OCI-M2 (cell line): ENCODE results near the gene NENF.
"Not testable (repeated sequence)": the region's sequence is repeated elsewhere in the genome, so short reads cannot be mapped to it uniquely, and the experiment has no call there.

Source experiments
- DNase-seq: peaks from one replicate; lab custom pipeline; 2025; ENCODE audit not compliant: unreplicated experiment; lab: John Stamatoyannopoulos, UW

The NENF gene

GRCh38 chr1:212479188-212479587 lies 46.5 kb downstream of the NENF start:
- no peak for DNase-seq

GRCh38 chr1:212480711-212481437 lies 48.2 kb downstream of the NENF start:
- not testable (repeated sequence) for DNase-seq

GRCh38 chr1:212481438-212481767 lies 48.7 kb downstream of the NENF start:
- DNase-seq: no peak

- DNase-seq: no peak
Measured at GRCh38 chr1:212482006-212482636, 49.4 kb downstream of the NENF start.

- no peak for DNase-seq
Measured at GRCh38 chr1:212482637-212483441, 50.1 kb downstream of the NENF start.

GRCh38 chr1:212484701-212485570 lies 52.2 kb downstream of the NENF start:
- DNase-seq: no peak

- DNase-seq: no peak
Measured at GRCh38 chr1:212485571-212485912, 52.8 kb downstream of the NENF start.

GRCh38 chr1:212485913-212486618 lies 53.3 kb downstream of the NENF start:
- no peak for DNase-seq

- no peak for DNase-seq
Measured at GRCh38 chr1:212486619-212486975, 53.9 kb downstream of the NENF start.

- DNase-seq: no peak
Measured at GRCh38 chr1:212487286-212487685, 54.6 kb downstream of the NENF start.

GRCh38 chr1:212487774-212488435 lies 55.2 kb downstream of the NENF start:
- no peak for DNase-seq

- DNase-seq: no peak
Measured at GRCh38 chr1:212488436-212489283, 55.9 kb downstream of the NENF start.

GRCh38 chr1:212489284-212489859 lies 56.7 kb downstream of the NENF start:
- no peak for DNase-seq

GRCh38 chr1:212490276-212490675 lies 57.6 kb downstream of the NENF start:
- DNase-seq: no peak

- DNase-seq: no peak
Measured at GRCh38 chr1:212491454-212491853, 58.7 kb downstream of the NENF start.
